ENCODE data around the gene CELA1.

CELA1 gene

DNA sequence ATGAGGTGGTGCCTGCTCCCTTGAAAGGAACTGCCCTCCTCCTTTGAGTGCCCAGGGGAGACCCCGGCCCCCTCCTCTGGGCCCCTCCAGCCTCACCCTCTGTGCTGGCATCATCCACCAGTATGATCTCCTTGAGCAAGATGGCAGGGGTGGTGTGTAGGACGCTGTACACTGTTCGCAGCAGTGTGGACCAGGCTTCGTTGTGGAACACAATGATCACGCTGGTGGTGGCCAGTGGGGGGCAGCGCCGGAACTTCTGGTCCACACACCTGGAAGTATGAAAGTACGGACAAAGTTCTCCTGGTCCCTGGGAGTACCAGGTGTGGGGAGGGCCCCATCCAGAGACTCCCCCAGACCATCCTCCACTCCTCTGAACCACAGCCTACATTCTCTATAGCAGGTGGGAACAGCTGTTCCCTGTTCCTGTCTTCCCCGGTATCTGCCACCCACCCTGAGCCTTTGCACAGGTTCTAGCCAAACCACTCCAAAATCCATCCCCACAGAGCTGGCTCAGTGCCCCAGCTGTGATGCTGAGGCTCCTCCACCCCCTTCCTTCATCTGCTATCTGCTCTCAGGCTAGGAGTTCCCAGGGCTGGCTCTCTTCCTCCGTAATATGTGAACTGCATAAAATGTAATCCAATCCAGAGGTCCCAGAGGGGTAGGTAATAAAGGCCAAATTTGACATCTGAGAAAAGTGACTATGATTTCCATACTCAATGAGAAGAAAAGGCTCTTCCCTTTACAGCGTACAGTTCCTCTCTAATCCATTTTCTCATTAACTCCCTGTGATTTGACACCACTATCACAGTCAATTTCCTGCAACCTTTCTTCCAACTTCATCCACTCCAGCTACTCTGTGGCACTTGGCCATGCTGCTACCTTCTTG lies 30.9 kb upstream of the CELA1 start:
- CTCF ChIA-PET = interaction anchor here (2.0 kb wide), 1 partner anchor 13 kb away, joined by 6 read pairs; no protein-coding TSS in a partner anchor
- DNase-seq (ENCODE audit: extremely low spot score) = no peak
- POLR2A ChIA-PET = no interaction called here
- TF ChIP-seq BHLHE40 (IDR thresholded peaks at IDR 0.05; ENCODE audit: borderline replicate concordance) (no peak), SP1 (IDR thresholded peaks at IDR 0.05) (no peak), ARNT (IDR thresholded peaks at IDR 0.05) (no peak), L3MBTL2 (conservative IDR thresholded peaks at IDR 0.05) (no peak), CTBP1 (IDR thresholded peaks at IDR 0.05; ENCODE audit: borderline replicate concordance) (no peak), ELF4 (IDR thresholded peaks at IDR 0.05) (no peak)
- TF ChIP-seq, protein P1, sequence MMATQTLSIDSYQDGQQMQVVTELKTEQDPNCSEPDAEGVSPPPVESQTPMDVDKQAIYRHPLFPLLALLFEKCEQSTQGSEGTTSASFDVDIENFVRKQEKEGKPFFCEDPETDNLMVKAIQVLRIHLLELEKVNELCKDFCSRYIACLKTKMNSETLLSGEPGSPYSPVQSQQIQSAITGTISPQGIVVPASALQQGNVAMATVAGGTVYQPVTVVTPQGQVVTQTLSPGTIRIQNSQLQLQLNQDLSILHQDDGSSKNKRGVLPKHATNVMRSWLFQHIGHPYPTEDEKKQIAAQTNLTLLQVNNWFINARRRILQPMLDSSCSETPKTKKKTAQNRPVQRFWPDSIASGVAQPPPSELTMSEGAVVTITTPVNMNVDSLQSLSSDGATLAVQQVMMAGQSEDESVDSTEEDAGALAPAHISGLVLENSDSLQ (IDR thresholded peaks at IDR 0.05) = no peak

- DNase-seq (ENCODE audit: extremely low spot score) = no peak
These were observed 28.4 kb upstream of the CELA1 start for GRCh38 chr12:51374856-51375255.

DNA sequence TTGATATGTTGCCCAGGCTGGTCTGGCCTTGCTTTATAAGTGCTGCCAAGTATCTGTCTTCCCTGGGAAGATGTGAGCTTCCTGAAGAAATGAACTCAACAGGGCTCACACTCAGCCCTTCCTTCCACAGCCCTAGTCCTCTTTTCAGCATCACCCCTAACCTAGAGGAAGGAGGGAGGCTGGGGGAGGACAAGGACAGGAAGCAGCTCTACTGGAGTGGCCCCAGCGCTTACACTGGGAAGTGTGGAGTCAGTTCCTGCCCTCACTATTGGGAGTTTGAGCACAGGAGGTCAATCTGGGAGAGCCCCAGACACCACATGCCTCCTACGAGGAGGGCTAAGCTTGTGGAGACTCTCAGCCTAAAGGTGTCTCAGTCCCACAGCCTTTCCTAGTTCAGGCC lies 27.9 kb upstream of the CELA1 start:
- CTCF ChIA-PET = interaction anchor here (0.8 kb wide), 1 partner anchor 9 kb away, joined by 3 read pairs; no protein-coding TSS in a partner anchor
- TF ChIP-seq ELF4 (IDR thresholded peaks at IDR 0.05) (no peak), FOXA1 (IDR thresholded peaks at IDR 0.05) (no peak), SUZ12 (IDR thresholded peaks at IDR 0.05) (no peak), ARNT (IDR thresholded peaks at IDR 0.05) (no peak), CTBP1 (IDR thresholded peaks at IDR 0.05; ENCODE audit: borderline replicate concordance) (no peak), ZNF384 (IDR thresholded peaks at IDR 0.05) (no peak), SP1 (IDR thresholded peaks at IDR 0.05) (no peak), LEF1 (IDR thresholded peaks at IDR 0.05; ENCODE audit: borderline replicate concordance) (no peak), NFRKB (IDR thresholded peaks at IDR 0.05) (no peak), BHLHE40 (IDR thresholded peaks at IDR 0.05; ENCODE audit: borderline replicate concordance) (no peak), TARDBP (IDR thresholded peaks at IDR 0.05) (no peak), FOXK2 (IDR thresholded peaks at IDR 0.05) (no peak), HDGF (IDR thresholded peaks at IDR 0.05; ENCODE audit: borderline replicate concordance) (no peak), L3MBTL2 (conservative IDR thresholded peaks at IDR 0.05) (no peak), FOXM1 (IDR thresholded peaks at IDR 0.05; ENCODE audit: borderline replicate concordance) (no peak)
- TF ChIP-seq, protein P1 (IDR thresholded peaks at IDR 0.05) = no peak
- DNase-seq (ENCODE audit: extremely low spot score) = no peak
- POLR2A ChIA-PET = no interaction called here

More at GRCh38 chr12:51374856-51375255, 28.4 kb upstream of the CELA1 start:
- TF ChIP-seq NFRKB (IDR thresholded peaks at IDR 0.05) (no peak), SUZ12 (IDR thresholded peaks at IDR 0.05) (no peak), FOXM1 (IDR thresholded peaks at IDR 0.05; ENCODE audit: borderline replicate concordance) (no peak), ARNT (IDR thresholded peaks at IDR 0.05) (no peak), ELF4 (IDR thresholded peaks at IDR 0.05) (no peak), L3MBTL2 (conservative IDR thresholded peaks at IDR 0.05) (no peak)
- ChIA-PET POLR2A (no interaction called here), CTCF (interaction anchor here (0.8 kb wide), 1 partner anchor 8 kb away, joined by 3 read pairs; no protein-coding TSS in a partner anchor)

DNA sequence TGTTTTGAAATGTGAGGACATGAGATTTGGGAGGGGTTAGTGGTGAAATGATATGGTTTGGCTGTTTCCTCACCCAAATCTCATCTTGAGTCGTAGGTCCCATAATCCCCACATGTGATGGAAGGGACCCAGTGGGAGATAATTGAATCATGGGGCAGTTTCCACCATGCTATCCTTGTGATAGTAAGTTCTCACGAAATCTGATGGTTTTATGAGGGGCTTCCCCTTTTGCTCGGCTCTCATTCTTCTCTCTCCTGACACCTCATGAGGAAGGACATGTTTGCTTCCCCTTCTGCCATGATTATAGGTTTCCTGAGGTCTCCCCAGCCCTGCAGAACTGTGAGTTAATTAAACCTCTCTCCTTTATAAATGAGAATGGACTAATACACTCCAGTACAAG lies 26.7 kb upstream of the CELA1 start:
- ChIA-PET CTCF (no interaction called here), POLR2A (interaction anchor here (0.7 kb wide), 1 partner anchor 23 kb away, joined by 3 read pairs; no protein-coding TSS in a partner anchor)
- TF ChIP-seq FOXK2 (IDR thresholded peaks at IDR 0.05) (no peak), FOXM1 (IDR thresholded peaks at IDR 0.05; ENCODE audit: borderline replicate concordance) (no peak), ARNT (IDR thresholded peaks at IDR 0.05) (no peak), SUZ12 (IDR thresholded peaks at IDR 0.05) (no peak), FOXA1 (IDR thresholded peaks at IDR 0.05) (no peak), TARDBP (IDR thresholded peaks at IDR 0.05) (no peak), L3MBTL2 (conservative IDR thresholded peaks at IDR 0.05) (no peak)
- no peak for DNase-seq (ENCODE audit: extremely low spot score)

GRCh38 chr12:51372021-51372420 lies 25.5 kb upstream of the CELA1 start:
- ChIA-PET POLR2A (interaction anchor here (0.7 to 1.0 kb wide), 3 partner anchors 9 to 183 kb away, joined by 3 to 4 read pairs (median 3); no protein-coding TSS in a partner anchor), CTCF (interaction anchor here (0.6 to 1.5 kb wide), 6 partner anchors 17 to 634 kb away, joined by 3 to 4 read pairs (median 4); partner anchors contain the start of gene GALNT6)
- DNase-seq (ENCODE audit: extremely low spot score) = no peak
- no peak for TF ChIP-seq ZNF384 (IDR thresholded peaks at IDR 0.05)
- TF ChIP-seq NFRKB (IDR thresholded peaks at IDR 0.05) = no peak
- TF ChIP-seq, protein P1 (IDR thresholded peaks at IDR 0.05) = no peak
- no peak for TF ChIP-seq TARDBP (IDR thresholded peaks at IDR 0.05)
- TF ChIP-seq CTBP1 (IDR thresholded peaks at IDR 0.05; ENCODE audit: borderline replicate concordance) = no peak
- TF ChIP-seq L3MBTL2 (conservative IDR thresholded peaks at IDR 0.05) = no peak
- TF ChIP-seq ELF4 (IDR thresholded peaks at IDR 0.05) = no peak
- no peak for TF ChIP-seq SUZ12 (IDR thresholded peaks at IDR 0.05)
- TF ChIP-seq FOXM1 (IDR thresholded peaks at IDR 0.05; ENCODE audit: borderline replicate concordance) = no peak
- TF ChIP-seq LEF1 (IDR thresholded peaks at IDR 0.05; ENCODE audit: borderline replicate concordance) = no peak
- TF ChIP-seq FOXA1 (IDR thresholded peaks at IDR 0.05) = no peak

Measured in HEK293T (cell line).